Endothelial cell of umbilical vein (primary cell): Measurements from ENCODE around the gene CLSTN2.

Source experiments
- CTCF ChIP-seq, 2 donors: IDR thresholded peaks; 1 replicate in 1 of 2; 2 replicates in 1 of 2; pipeline ENCODE4 v1.5.1; 2011; ENCODE audit warnings: low read length in 2 of 2, mild to moderate bottlenecking in 2 of 2, moderate library complexity in 2 of 2, control low read depth in 1 of 2, inconsistent platforms in 1 of 2, low read depth in 1 of 2; ENCODE audit not compliant: insufficient read depth in 1 of 2; ENCODE audit errors: extremely low read depth in 1 of 2
- EZH2 ChIP-seq: IDR thresholded peaks from 2 replicates; pipeline ENCODE4 v1.6.1; 2012; ENCODE audit warnings: borderline replicate concordance, low read depth, mild to moderate bottlenecking, moderate library complexity, low read length, inconsistent platforms; ENCODE audit not compliant: severe bottlenecking
- MAX ChIP-seq: IDR thresholded peaks from 2 replicates; pipeline ENCODE4 v1.6.1; 2011; ENCODE audit not compliant: insufficient read depth, insufficient read length
- POLR2AphosphoS5 ChIP-seq: IDR thresholded peaks from 2 replicates; pipeline ENCODE4 v1.6.1; 2012; ENCODE audit warnings: low read depth, mild to moderate bottlenecking, control low read depth, low read length, moderate library complexity; ENCODE audit not compliant: insufficient read depth

DNA sequence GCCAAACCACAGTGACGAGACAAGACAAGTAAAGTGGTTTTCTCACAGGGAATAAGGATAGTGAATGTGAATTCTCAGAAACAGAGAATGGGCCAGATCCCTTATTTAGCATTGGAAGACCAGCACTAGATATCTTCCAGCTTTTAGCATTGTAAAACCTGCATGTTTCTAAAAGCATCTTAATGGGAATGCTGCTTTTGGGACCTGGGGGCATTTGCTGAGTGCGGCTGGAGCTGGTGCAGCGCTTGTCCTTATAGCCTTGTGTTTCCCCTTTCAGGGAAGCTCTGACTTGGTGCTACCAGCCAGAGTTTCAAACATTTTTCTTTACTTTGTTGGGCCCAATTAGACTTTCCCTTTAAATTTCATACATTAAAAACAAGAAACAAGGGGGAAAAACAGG is 52.9 kb downstream of the CLSTN2 start:
- no peak for TF ChIP-seq POLR2AphosphoS5
- no peak for TF ChIP-seq CTCF (IDR thresholded peaks at IDR 0.05; ENCODE audit: extremely low read depth in 1 of 2, insufficient read depth in 1 of 2, low read depth in 1 of 2, low read length in 2 of 2)
- TF ChIP-seq MAX, result no peak
- TF ChIP-seq EZH2, result no peak
